Esophagus muscularis mucosa (tissue), 3 donors: Measurements from ENCODE around the gene EFNA1.

Experiments
- CTCF ChIP-seq, 3 experiments: fragments of 200-600 bp in 2 of 3; fragments of 450-650 bp in 1 of 3; sonication (generic) in 2 of 3; IDR thresholded peaks; one replicate each; pipeline ENCODE4 v1.5.1; 2017 to 2019; ENCODE audit warnings: antibody characterized with exemption in 3 of 3, mild to moderate bottlenecking in 2 of 3, moderate library complexity in 1 of 3
- POLR2A ChIP-seq: fragments of 450-650 bp; IDR thresholded peaks from one replicate; pipeline ENCODE4 v1.6.1; 2017; ENCODE audit warnings: antibody characterized with exemption, moderate library complexity, mild to moderate bottlenecking, low read depth
- POLR2AphosphoS5 ChIP-seq, 2 donors: sonication (generic); formaldehyde crosslinking; IDR thresholded peaks; one replicate each; pipeline ENCODE4 v1.6.1; 2017; ENCODE audit warnings: antibody characterized with exemption in 2 of 2

- TF ChIP-seq POLR2A (no peak), CTCF (IDR thresholded peaks at IDR 0.05) (no peak), POLR2AphosphoS5 (IDR thresholded peaks at IDR 0.05) (no peak)
These were observed 9.1 kb downstream of the EFNA1 start for GRCh38 chr1:155136748-155137147.
